Astrocyte of the cerebellum (primary cell): Measurements from ENCODE around the gene P2RY11.

Experiments used
- DNase-seq: peaks from one replicate; pipeline ENCODE4 v3.0.0-alpha.2; 2011; ENCODE audit warnings: low read depth
- H3K4me3 ChIP-seq: 2 replicates; pipeline ENCODE4 v1.5.1; 2011; ENCODE audit warnings: mild to moderate bottlenecking, low read depth, low read length, moderate library complexity
- CTCF ChIP-seq: IDR thresholded peaks from 2 replicates; pipeline ENCODE4 v1.5.1; 2012; ENCODE audit warnings: low read length, low read depth, moderate library complexity, mild to moderate bottlenecking; ENCODE audit errors: missing control alignments
- in situ Hi-C: cut with HindIII; loops from 2 replicates; pipeline ENCODE4 v1.10.0; 2017; ENCODE audit warnings: low sequenced_read_pairs

Gene P2RY11

GRCh38 chr19:10158071-10158470, 46.6 kb downstream of the P2RY11 start:
- no peak overlapping the region for H3K4me3 ChIP-seq

GRCh38 chr19:10158485-10158884, 47.0 kb downstream of the P2RY11 start:
- in situ Hi-C loops, result no loop called here
- no peak for DNase-seq
- no peak for TF ChIP-seq CTCF
- H3K4me3 ChIP-seq, result no peak overlapping the region

More at GRCh38 chr19:10158071-10158470, 46.6 kb downstream of the P2RY11 start:
- in situ Hi-C loops, result no loop called here
- DNase-seq, result no peak
- no peak for TF ChIP-seq CTCF

GRCh38 chr19:10159610-10160009, 48.1 kb downstream of the P2RY11 start:
- DNase-seq, result no peak
- no peak overlapping the region for H3K4me3 ChIP-seq
- in situ Hi-C loops, result no loop called here
- TF ChIP-seq CTCF, result no peak

- no peak for TF ChIP-seq CTCF
- H3K4me3 ChIP-seq, result no peak overlapping the region
- in situ Hi-C loops, result no loop called here
- no peak for DNase-seq
These were observed 52.0 kb downstream of the P2RY11 start for GRCh38 chr19:10163536-10163935.
